SK-N-SH treated with all-trans-retinoic acid at 6 μM for 48 hours (cell line): Measurements from ENCODE around the gene PDIA3.

ENCODE experiments used
- ATAC-seq: fragments of 200-7000 bp; cut with Tn5 transposase; 3 replicates; pipeline ENCODE4 v1.9.1; 2020; ENCODE audit warnings: mild to moderate bottlenecking, moderate library complexity
- ARNTL ChIP-seq: fragments of 450-650 bp; formaldehyde crosslinking; IDR thresholded peaks from 2 replicates; pipeline ENCODE4 v1.5.0; 2020; ENCODE audit warnings: low read depth, mild to moderate bottlenecking, moderate library complexity, borderline replicate concordance
- BACH2 ChIP-seq: fragments of 250-450 bp; sonication (Bioruptor Pico); IDR thresholded peaks from 2 replicates; pipeline ENCODE4 v1.9.0; 2021; ENCODE audit warnings: mild to moderate bottlenecking, borderline replicate concordance
- CREB5 ChIP-seq: fragments of 250-450 bp; sonication (Bioruptor Pico); IDR thresholded peaks from 2 replicates; pipeline ENCODE4 v1.5.1; 2020; ENCODE audit warnings: low read depth, mild to moderate bottlenecking, moderate library complexity
- CSDC2 ChIP-seq: fragments of 250-450 bp; sonication (Bioruptor Pico); IDR thresholded peaks from 2 replicates; pipeline ENCODE4 v1.5.0; 2020; ENCODE audit warnings: mild to moderate bottlenecking, moderate library complexity
- CSRNP3 ChIP-seq: fragments of 250-450 bp; sonication (Bioruptor Pico); IDR thresholded peaks from 2 replicates; pipeline ENCODE4 v1.5.1; 2021; ENCODE audit warnings: mild to moderate bottlenecking, moderate library complexity
- ESRRG ChIP-seq: fragments of 250-450 bp; sonication (Bioruptor Pico); IDR thresholded peaks from 2 replicates; pipeline ENCODE4 v1.6.1; 2021; ENCODE audit warnings: mild to moderate bottlenecking
- ISL1 ChIP-seq: fragments of 250-450 bp; sonication (Bioruptor Pico); IDR thresholded peaks from 2 replicates; pipeline ENCODE4 v2.1.2; 2022; ENCODE audit warnings: mild to moderate bottlenecking, moderate library complexity
- OSR1 ChIP-seq: fragments of 250-450 bp; sonication (Bioruptor Pico); IDR thresholded peaks from 2 replicates; pipeline ENCODE4 v1.8.0; 2022; ENCODE audit warnings: moderate library complexity, mild to moderate bottlenecking, inconsistent platforms
- PATZ1 ChIP-seq: fragments of 250-450 bp; sonication (Bioruptor Pico); IDR thresholded peaks from 2 replicates; pipeline ENCODE4 v1.8.0; 2020; ENCODE audit warnings: mild to moderate bottlenecking, moderate library complexity, borderline replicate concordance
- POU6F1 ChIP-seq: fragments of 250-450 bp; sonication (Bioruptor Pico); IDR thresholded peaks from 2 replicates; pipeline ENCODE4 v1.8.0; 2021; ENCODE audit warnings: low read depth, mild to moderate bottlenecking, moderate library complexity, borderline replicate concordance
- PPARA ChIP-seq: fragments of 250-450 bp; sonication (Bioruptor Pico); IDR thresholded peaks from 2 replicates; pipeline ENCODE4 v1.5.0; 2020; ENCODE audit warnings: mild to moderate bottlenecking, borderline replicate concordance
- RARB ChIP-seq: fragments of 250-450 bp; sonication (Bioruptor Pico); IDR thresholded peaks from 2 replicates; pipeline ENCODE4 v1.8.0; 2021; ENCODE audit warnings: mild to moderate bottlenecking, moderate library complexity
- SNAI2 ChIP-seq: fragments of 250-450 bp; sonication (Bioruptor Pico); IDR thresholded peaks from 2 replicates; pipeline ENCODE4 v1.5.0; 2020; ENCODE audit warnings: mild to moderate bottlenecking, moderate library complexity
- TCF4 ChIP-seq: fragments of 250-450 bp; sonication (Bioruptor Pico); IDR thresholded peaks from 2 replicates; pipeline ENCODE4 v1.8.0; 2021; ENCODE audit warnings: mild to moderate bottlenecking, moderate library complexity, borderline replicate concordance
- TOX ChIP-seq: fragments of 250-450 bp; sonication (Bioruptor Pico); IDR thresholded peaks from 2 replicates; pipeline ENCODE4 v1.8.0; 2021; ENCODE audit warnings: mild to moderate bottlenecking, moderate library complexity, borderline replicate concordance
- TSHZ2 ChIP-seq: fragments of 250-450 bp; sonication (Bioruptor Pico); IDR thresholded peaks from 2 replicates; pipeline ENCODE4 v1.5.0; 2020; ENCODE audit warnings: mild to moderate bottlenecking, moderate library complexity
- ZC3H10 ChIP-seq: fragments of 250-450 bp; sonication (Bioruptor Pico); IDR thresholded peaks from 2 replicates; pipeline ENCODE4 v1.5.1; 2021; ENCODE audit warnings: mild to moderate bottlenecking, moderate library complexity
- ZFP3 ChIP-seq: fragments of 250-450 bp; sonication (Bioruptor Pico); IDR thresholded peaks from 2 replicates; pipeline ENCODE4 v1.5.0; 2020; ENCODE audit warnings: mild to moderate bottlenecking, moderate library complexity
- ZFP30 ChIP-seq: fragments of 450-650 bp; formaldehyde crosslinking; IDR thresholded peaks from 2 replicates; pipeline ENCODE4 v1.5.0; 2022; ENCODE audit warnings: mild to moderate bottlenecking, moderate library complexity
- ZNF565 ChIP-seq: fragments of 450-650 bp; formaldehyde crosslinking; conservative IDR thresholded peaks from 2 replicates; pipeline ENCODE4 v1.5.0; 2020; ENCODE audit warnings: low read depth, mild to moderate bottlenecking, moderate library complexity
- ZNF70 ChIP-seq: fragments of 450-650 bp; formaldehyde crosslinking; IDR thresholded peaks from 2 replicates; pipeline ENCODE4 v1.5.0; 2020; ENCODE audit warnings: mild to moderate bottlenecking, moderate library complexity
- ZNF8 ChIP-seq: fragments of 450-650 bp; formaldehyde crosslinking; IDR thresholded peaks from 2 replicates; pipeline ENCODE4 v1.5.0; 2020; ENCODE audit warnings: mild to moderate bottlenecking, moderate library complexity

PDIA3 gene

GRCh38 chr15:43769584-43770228 is 23.5 kb downstream of the PDIA3 start:
- TF ChIP-seq CREB5 (CRISPR knock-in tag) (no peak), SNAI2 (CRISPR knock-in tag) (no peak), ZNF565 (no peak), BACH2 (CRISPR knock-in tag) (no peak), RARB (CRISPR knock-in tag) (no peak), ZFP3 (CRISPR knock-in tag) (no peak), PATZ1 (CRISPR knock-in tag) (no peak), CSDC2 (CRISPR knock-in tag) (no peak), CSRNP3 (CRISPR knock-in tag) (no peak), OSR1 (no peak), ZFP30 (CRISPR knock-in tag) (no peak), ZC3H10 (CRISPR knock-in tag) (no peak), PPARA (CRISPR knock-in tag) (no peak), ESRRG (CRISPR knock-in tag) (no peak), ZNF70 (no peak)
- TF ChIP-seq, all 23 proteins: peak for 0
- peak; percentile 87 for ATAC-seq

GRCh38 chr15:43771816-43772215 is 25.6 kb downstream of the PDIA3 start:
- TF ChIP-seq SNAI2 (CRISPR knock-in tag): no peak
- no peak for TF ChIP-seq ZFP3 (CRISPR knock-in tag)
- no peak for TF ChIP-seq BACH2 (CRISPR knock-in tag)
- TF ChIP-seq TCF4 (CRISPR knock-in tag): no peak
- no peak for TF ChIP-seq ISL1 (CRISPR knock-in tag)
- no peak for TF ChIP-seq ZNF70
- no peak for TF ChIP-seq ZNF8 (CRISPR knock-in tag)
- no peak for TF ChIP-seq TOX (CRISPR knock-in tag)
- TF ChIP-seq OSR1: no peak
- no peak for TF ChIP-seq POU6F1
- TF ChIP-seq ZFP30 (CRISPR knock-in tag): no peak
- no peak for TF ChIP-seq PPARA (CRISPR knock-in tag)
- no peak for TF ChIP-seq ESRRG (CRISPR knock-in tag)
- no peak for TF ChIP-seq CSRNP3 (CRISPR knock-in tag)
- no peak for TF ChIP-seq TSHZ2 (CRISPR knock-in tag)
- no peak for TF ChIP-seq ZNF565
- TF ChIP-seq ARNTL (CRISPR knock-in tag): no peak

More at GRCh38 chr15:43771816-43772215, 25.6 kb downstream of the PDIA3 start:
- no peak for ATAC-seq
